Omental fat pad (tissue), 4 donors: ENCODE measurements around the gene CTDP1. TPM values are rescaled to one million over a fixed set of nuclear protein-coding genes. Genes with fewer than 3 reads are reported as not detected.

Source experiments
- ATAC-seq: fragments of 150-250 bp; one replicate; pipeline ENCODE4 v1.9.1; 2016; ENCODE audit warnings: mild to moderate bottlenecking, moderate library complexity; ENCODE audit not compliant: low FRiP score
- DNase-seq: peaks from one replicate; pipeline ENCODE4 v3.0.0-alpha.2; 2019; ENCODE audit warnings: low spot score
- total RNA-seq, 4 donors: library from RNA; depleted of rRNA; stranded (reverse); fragments of >200 nt; gene quantifications; one replicate each; pipeline ENCODE4 v1.1.0, GENCODE V29; 2016
- TF ChIP-seq, protein P1 (sequence below), 3 donors: fragments of 450-650 bp; IDR thresholded peaks; one replicate each; pipeline ENCODE4 v1.5.1; 2016 to 2017; ENCODE audit warnings: antibody characterized with exemption in 3 of 3, mild to moderate bottlenecking in 3 of 3, moderate library complexity in 2 of 3

The CTDP1 gene
- total RNA-seq, 4 donors from 2014 or later: 11.8 to 25.2 (median 16.0) TPM

DNA sequence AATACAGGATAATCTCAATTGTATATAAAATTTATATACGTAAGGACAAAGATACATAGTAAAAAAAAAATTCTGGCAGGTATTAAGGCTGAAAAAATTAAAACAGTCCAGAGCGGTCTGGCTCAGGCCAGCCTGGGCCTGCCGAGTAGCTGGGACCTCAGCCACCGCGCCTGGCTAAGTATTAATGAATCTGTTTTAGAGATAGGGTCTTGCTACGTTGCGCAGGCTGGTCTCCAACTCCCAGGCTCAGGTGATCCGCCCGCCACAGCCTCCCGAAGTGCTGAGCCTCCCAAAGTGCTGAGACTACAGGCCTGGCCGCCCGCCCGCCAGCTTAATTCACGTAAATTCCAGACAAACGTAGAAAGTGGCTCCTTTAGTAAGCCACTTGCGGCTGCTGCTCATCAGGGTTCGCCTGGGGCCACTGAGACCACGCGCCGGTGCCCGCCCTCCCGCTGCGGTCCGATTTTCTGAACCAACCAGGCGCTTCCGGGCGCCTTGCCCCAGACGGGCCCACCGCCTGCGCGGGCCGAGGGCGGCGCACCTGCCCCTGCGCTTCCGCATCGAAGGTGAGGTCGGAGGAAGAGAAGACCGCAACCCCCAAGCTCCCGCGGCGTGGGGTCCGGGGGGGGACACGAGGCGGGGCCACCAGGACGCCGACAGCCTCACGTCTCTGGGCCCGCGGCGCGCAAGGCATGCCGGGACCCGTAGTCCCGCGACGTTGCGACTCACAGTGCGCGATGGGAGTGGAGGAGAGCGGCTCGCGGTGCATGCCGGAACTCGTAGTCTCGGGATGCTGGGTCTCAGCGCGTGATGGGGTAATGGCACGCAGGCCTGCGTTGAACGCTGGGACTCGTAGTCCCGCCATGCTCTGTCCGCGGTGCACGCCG, 695 bp upstream of the CTDP1 start:
- TF ChIP-seq, protein P1, sequence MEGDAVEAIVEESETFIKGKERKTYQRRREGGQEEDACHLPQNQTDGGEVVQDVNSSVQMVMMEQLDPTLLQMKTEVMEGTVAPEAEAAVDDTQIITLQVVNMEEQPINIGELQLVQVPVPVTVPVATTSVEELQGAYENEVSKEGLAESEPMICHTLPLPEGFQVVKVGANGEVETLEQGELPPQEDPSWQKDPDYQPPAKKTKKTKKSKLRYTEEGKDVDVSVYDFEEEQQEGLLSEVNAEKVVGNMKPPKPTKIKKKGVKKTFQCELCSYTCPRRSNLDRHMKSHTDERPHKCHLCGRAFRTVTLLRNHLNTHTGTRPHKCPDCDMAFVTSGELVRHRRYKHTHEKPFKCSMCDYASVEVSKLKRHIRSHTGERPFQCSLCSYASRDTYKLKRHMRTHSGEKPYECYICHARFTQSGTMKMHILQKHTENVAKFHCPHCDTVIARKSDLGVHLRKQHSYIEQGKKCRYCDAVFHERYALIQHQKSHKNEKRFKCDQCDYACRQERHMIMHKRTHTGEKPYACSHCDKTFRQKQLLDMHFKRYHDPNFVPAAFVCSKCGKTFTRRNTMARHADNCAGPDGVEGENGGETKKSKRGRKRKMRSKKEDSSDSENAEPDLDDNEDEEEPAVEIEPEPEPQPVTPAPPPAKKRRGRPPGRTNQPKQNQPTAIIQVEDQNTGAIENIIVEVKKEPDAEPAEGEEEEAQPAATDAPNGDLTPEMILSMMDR (IDR thresholded peaks at IDR 0.05): no peak
- DNase-seq (peak; percentile 88), ATAC-seq (peak; percentile 98)

DNA sequence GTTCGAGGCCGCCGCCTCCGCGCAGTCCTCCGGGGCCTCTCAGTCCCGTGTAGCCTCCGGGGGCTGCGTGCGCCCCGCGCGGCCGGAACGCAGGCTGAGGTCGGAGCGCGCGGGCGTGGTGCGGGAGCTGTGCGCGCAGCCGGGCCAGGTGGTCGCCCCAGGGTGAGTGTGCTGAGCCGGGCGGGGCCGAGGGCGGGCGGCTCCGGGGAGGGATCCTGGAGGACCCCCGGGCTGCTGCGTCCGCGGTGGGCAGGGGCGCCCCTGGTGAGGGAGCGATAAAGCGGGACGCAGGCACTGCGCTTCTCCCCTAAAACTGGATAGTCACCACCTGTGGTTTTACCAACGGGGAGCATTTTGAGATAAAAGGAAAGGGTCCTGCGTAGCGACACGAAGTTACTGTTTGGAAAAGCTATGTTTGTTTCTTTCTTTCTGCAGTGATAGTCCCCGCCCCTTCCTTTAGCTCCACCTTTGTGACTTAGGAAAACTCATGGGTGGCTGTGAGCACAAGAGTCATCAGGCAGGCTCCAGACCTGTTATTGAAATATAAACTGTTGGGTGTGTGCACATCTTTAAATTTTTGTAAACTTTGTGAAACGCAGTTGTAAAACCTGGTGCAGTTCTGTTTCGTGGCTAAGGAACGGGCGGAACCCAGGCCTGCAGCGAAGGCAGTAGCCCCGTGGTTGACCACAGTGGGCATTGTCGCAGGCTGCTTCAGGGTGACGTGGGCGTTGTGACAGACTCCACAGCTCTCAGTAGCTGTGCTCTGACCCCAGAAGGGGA, 687 bp downstream of the CTDP1 start:
- TF ChIP-seq, protein P1 (IDR thresholded peaks at IDR 0.05): no peak
- no peak for DNase-seq
- ATAC-seq: peak; percentile 0

DNA sequence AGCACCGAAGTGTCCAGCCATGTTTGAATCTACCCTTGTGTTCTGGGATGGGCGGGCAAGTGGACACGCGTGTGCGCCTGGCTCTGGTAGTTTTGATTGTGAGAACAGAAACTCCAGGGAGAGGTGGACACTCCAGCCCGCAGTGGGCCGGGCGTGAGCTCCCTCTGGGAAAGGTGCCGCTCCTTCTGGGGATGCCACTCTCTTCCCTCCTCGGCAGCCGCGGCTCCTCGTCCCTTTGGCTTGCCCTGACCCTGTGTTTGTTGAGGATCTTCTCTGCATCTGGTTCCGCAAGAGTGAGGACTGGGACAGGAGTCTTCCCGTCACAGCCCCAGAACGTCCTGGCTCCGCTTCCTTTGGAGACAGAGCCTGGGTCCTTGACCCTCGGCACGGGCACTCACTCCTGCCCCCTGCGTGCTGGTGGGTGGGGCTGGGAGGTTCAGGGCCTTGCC, 1.3 kb downstream of the CTDP1 start:
- DNase-seq: no peak
- ATAC-seq: no peak
- TF ChIP-seq, protein P1 (IDR thresholded peaks at IDR 0.05): no peak

DNA sequence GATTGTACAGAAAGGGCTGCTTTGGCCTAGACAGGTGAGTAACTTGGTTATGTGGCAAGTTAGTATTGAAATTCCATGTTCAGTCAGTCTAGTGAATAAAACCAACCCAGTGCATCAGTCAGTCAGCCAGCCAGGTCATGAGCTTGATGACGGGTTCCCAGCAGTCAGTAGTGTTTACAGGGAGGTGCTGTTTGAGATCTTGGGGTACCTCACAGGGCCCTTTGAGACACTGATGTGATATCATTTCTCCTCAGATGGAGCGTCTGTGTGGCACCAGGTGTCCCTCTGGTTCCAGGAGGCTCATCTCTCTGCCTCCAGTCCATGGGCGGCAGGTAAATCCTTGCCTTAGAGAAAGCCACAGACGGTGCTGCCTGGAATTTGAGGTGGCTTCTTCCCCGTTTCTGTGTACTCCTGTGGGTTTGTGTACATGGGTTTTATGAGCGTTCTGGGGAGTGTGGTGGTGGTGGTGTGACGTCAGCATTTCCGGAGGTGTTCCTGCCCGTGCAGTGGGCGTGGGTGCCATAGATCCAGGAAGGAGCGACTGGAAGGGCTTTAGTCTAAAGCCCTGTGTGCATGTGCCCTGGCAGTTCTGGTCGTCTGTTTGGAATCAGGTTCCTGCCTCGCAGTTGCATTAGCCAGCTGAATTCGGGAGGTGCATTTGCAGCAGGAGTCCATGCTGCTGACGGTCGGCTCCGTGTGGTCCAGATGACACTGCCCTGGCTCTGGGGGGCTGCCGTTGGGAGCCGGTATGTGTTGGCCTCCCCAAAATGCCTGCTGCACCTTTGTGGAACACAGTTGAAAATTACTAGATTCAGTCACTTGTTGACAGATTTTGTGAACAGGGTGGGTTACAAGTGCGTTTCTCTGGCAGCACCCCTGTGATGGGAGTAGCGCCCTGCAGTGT, 2.1 kb downstream of the CTDP1 start:
- TF ChIP-seq, protein P1 (IDR thresholded peaks at IDR 0.05): no peak
- no peak for ATAC-seq
- DNase-seq: no peak

DNA sequence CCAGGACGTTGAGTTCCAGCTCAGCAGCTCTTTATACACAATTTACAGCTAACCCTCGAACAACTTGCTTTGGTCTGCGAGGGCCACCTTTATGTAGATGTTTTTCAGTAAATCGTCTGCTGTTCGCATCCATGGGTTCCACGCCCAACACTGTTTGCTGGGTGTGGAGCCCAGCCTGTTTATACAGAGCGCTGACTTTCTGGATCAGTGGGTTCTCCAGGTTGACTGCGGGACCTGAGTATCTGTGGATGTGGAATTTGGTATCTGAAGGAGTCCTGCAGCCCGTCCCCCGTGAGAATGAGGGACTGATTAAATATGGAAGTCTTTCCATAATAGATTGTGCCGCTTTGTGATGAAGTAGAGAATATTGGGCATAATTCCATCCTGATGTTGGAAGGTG, 2.9 kb downstream of the CTDP1 start:
- no peak for DNase-seq
- ATAC-seq: no peak
- TF ChIP-seq, protein P1 (IDR thresholded peaks at IDR 0.05): no peak

DNA sequence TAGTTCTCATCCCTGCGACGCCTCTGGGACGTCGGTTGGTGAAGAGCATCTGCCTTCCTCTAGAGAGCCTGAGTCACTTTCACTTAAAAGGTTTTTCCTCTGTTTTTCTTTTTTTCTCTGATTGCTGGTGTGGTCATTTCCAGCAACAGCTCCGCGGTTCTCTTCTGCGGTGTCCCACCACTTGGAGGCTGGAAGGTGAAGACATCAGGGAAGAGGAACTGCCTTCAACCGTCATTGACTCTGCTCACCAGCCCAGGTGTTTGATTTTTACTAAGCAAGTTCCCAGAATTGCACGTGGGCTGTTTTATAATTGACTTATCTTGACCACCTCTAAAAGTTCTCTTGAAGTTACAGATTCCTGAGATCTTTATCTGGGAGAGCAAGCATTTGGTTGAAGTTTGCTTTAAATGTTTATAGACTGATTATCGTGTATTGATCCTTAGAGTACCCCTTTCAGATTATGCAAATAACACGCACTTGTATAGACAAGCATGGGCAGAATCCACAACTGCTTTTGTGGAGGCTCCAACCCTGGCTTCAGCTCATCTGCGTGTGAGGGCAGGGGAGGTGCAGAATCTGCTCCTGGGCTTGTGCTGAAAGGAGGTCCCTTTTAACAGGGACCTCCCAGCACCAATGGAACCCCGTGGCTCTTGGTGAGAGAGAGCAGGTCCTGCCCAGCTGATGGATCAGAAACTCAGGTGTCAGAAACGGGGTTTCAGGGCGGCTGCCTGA, 3.5 kb downstream of the CTDP1 start:
- DNase-seq: no peak
- ATAC-seq: no peak

More for the DNA sequence above, 3.5 kb downstream of the CTDP1 start:
- TF ChIP-seq, protein P1 (IDR thresholded peaks at IDR 0.05): no peak
